ENCODE results near the gene D2HGDH.
"Not testable (repeated sequence)": the region's sequence is repeated elsewhere in the genome, so short reads cannot be mapped to it uniquely, and the experiment has no call there.

The D2HGDH gene

DNA sequence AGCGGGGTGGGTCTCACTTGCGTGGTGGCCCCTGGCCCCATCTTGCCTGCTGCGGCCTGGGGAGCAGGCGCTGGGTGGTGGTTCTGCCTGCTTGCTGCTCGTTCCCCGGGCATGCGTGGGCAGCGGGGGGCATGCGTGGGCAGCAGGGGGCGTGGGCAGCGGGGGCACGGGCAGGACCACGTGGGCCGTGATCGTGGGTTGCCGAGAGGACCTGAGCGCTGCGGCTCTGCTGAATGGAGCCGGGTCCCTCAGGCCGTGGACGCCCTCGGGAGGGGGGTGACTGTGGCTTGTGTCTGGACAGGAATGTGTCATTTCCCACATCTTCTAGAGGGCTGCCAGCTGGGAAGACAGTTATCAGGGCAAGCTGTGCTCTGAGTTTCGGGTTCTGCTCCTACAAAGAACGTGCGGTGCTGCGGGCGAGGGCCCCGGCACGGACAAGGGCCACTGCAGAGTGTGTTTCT, 33.9 kb downstream of the D2HGDH start:
- in situ Hi-C loops (cut with MboI; ENCODE audit: low sequenced_read_pairs): no loop called here

DNA sequence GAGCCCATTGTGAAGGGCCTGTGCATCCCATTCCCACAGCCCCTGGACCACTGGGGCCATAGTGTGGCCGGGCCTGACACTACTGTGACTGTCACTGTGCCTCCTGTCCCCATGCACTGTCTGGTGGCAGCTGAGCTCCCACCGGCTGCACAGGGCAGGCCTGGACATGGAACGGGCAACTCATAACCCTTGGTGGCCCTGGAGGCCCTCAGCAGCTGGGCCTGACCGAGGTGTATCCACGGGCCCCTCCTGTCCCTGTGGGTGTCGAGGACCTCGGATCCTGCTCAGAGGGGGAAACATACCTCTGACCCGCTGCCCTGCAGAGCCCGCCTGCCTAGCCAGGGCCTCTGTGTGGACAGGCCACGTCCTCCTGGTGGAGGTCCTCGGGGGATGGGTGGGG, 34.4 kb downstream of the D2HGDH start:
- in situ Hi-C loops (cut with MboI; ENCODE audit: low sequenced_read_pairs): no loop called here

DNA sequence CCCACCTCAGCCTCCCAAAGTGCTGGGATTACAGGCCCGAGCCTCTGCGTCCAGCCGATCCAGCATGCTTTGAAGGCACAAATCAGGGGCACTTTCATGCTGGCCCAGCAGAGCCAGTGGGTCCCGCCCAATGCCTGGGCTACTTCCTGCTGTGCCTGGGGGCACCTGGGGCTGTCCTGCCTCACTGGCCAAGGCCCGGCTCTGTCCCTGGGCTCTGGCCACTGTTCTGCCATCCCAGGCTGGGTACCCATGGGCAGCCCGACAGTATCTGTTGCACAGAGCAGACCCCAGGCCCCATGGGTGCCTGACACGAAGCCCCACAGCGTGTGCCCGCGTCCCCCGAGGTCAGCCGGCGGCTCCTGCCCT, 35.4 kb downstream of the D2HGDH start:
- in situ Hi-C loops (cut with MboI; ENCODE audit: low sequenced_read_pairs): no loop called here

DNA sequence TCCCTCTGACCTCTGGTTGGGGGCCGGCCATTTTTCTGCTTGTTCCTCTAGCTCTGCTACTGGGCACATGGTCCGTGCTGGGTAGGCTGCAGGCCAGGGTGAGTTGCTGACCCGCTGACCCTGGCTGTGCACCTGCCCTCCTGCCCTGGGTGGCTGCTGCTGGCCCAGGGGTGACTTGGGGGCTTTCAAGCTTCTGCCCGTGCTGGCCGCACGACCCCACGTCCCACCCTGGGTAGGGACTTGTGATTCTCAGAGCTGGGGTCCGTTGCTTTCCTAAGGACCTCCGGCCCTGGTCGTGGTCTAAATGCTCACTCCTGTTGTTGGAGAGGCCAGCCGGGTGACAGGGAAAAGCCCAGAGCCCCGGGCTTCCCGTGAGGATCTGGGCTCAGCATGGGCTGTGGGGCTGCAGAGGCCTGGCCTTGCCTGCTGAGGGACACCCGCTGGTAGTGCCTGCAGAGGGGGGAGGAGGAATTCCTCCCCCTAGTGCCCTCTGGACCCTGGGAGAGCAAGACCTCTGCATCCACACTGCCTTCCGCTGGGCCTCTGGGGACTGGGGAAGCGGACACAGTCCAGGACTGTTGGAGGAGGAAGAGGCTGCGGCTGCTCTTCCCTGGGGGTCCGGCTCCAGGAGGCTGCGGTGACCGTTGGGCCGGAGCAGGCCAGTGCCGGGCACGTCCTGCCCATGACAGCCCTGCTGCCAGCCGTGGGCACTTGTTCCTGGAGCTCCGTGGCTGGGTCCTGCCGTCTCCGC, 35.9 kb downstream of the D2HGDH start:
- in situ Hi-C loops (cut with MboI; ENCODE audit: low sequenced_read_pairs): no loop called here

DNA sequence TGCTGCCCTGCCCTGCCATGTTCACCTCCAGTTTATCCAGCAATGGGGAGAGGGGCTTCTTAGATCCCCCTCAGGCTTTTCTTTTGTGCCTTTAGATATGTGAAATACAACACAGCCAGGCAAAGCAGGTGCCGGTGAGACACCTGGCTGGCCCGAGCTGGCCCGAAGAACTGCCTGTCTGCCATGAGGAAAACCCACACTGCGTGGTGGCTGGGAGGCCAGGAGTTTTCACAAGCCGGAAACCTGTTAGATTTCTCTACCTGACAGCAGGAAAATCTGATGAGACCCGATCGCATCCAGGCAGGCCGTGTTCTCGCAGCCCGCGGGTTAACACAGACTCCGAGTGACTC, 36.5 kb downstream of the D2HGDH start:
- in situ Hi-C loops (cut with MboI; ENCODE audit: low sequenced_read_pairs): no loop called here

DNA sequence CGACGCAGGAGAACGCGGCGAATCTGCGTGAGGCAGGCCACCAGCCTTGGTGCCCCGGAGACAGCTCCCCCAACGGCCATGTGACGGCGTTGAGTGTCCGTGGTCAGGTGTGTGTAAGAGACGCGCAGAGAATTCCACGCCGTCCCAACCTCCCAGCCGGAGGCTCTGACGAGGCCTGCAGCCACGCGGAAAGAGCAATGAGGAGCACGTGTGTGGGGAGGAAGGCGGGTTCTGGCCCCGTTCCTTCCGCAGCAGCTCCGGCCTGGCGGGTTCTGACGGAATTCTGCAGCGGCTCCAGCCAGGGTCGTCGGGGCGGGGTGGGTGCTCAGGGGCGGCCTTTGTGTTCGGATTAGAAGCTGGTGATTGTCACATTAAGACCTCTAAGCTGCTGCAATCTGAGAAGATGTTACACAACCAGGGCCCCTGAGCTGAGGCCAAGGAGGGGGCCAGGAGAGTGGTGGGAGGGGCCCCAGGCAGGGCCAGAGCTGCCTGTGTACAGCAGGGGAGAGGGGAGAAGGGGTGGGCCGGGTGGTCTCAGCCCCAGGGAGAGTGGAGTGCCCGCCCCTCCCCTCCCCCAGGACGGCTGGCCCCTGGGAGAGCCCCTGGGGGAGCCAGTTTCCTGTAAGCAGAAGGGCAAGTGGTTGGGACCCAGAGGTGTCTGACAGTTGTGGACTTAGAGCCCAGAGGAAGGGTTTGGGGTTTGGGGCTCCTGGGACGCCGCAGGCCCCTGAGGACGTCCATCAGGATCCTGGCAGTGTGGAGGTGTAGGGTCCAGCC, 37.0 kb downstream of the D2HGDH start:
- in situ Hi-C loops (cut with MboI; ENCODE audit: low sequenced_read_pairs): no loop called here

DNA sequence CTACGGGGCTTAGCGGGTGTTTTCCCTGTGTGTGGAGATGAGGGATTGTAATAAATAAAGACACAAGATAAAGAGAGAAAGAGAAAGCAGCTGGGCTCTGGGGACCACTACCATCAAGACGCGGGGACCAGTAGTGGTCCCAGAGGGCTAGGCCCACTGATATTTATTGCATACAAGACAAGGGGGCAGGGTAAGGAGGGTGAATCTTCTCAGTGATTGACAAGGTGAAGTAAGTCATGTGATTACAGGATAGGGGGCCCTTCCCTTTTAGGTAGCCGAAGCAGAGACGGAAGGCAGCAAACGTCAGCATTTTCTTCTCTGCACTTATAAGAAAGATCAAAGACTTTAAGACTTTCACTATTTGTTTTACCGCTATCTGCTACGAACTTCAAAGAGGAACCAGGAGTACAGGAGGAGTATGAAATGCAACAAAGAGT, 37.7 kb downstream of the D2HGDH start:
- in situ Hi-C loops (cut with MboI; ENCODE audit: low sequenced_read_pairs): no loop called here

DNA sequence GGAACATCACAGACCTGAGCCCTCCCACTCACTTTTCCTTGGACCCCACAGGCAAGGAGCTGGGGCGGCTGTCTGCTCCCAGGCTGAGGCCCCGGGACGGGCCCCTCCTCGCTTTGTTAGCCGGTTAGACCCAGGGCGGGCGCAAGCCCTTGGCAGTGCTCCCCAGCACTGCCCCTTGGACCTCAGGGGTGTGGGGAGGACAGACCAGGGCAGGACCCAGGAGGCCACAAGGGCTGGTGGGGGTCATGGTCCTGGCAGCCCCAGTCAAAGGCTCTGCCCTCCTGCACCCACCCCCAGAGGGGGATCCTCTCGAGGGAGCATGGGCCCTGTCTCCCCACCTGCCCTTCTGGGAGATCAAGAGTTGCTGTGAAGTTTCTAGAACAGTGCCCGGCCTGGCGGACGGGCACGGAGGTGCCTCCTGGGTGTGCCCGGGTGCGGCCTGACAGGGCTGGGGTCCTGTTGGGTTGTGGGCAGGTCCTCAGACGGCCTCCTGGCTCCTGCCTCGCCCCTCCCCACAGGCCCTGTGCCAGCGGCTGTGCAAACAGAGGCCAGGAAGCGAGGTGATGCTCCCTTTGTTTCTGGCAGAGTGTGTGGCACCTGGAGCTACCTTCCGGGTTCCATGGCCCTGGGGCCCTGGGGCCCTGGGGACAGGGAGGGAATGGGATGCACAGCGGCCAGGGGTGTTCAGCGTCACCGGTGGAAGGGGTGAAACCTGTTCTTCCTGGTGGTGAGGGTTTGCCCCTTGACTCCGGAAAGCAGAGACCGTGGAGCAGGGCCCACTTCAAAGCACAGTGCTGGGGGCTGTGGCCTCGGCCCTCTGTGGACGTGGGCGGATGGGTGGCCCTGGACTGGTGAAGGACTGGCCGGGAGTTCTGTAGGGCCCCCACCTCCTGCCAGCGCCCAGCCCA, 39.3 kb downstream of the D2HGDH start:
- in situ Hi-C loops (cut with MboI; ENCODE audit: low sequenced_read_pairs): no loop called here

DNA sequence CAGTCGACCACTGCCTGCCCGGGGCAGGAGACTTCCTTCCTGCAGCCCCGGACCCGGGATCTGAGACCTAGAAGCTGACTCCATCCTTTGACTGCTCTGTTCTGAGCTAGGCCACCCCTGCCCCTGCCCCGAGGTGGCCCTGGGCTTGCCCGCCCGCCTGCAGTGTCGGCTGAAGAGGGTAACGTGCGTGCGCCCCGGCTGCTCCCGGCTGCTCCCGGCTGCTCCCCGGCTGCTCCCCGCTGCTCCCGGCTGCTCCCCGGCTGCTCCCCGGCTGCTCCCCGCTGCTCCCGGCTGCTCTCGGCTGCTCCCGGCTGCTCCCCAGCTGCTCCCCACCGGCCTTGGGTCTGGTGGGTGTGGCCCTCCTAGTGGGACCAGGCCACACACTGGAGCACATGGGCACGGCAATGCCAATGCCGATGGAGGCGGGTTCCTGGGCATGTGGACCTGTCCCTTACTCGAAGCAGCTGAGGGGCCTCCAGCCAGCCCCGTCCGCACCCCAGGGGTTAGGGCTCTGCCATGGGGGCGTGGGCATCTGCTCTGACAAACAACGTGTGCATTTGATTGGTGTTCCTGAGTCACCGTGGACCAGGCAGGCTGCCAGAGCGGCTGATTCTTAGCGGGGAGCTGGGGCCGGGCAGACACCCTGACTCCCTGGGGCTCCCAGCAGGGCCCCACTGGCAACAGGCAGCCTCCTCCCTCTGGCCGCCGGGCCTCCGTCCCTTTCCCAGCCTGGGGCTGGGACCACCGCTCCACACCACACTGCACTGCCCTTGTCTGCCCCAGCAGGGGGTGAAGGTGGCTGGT, 40.2 kb downstream of the D2HGDH start:
- in situ Hi-C loops (cut with MboI; ENCODE audit: low sequenced_read_pairs): no loop called here

DNA sequence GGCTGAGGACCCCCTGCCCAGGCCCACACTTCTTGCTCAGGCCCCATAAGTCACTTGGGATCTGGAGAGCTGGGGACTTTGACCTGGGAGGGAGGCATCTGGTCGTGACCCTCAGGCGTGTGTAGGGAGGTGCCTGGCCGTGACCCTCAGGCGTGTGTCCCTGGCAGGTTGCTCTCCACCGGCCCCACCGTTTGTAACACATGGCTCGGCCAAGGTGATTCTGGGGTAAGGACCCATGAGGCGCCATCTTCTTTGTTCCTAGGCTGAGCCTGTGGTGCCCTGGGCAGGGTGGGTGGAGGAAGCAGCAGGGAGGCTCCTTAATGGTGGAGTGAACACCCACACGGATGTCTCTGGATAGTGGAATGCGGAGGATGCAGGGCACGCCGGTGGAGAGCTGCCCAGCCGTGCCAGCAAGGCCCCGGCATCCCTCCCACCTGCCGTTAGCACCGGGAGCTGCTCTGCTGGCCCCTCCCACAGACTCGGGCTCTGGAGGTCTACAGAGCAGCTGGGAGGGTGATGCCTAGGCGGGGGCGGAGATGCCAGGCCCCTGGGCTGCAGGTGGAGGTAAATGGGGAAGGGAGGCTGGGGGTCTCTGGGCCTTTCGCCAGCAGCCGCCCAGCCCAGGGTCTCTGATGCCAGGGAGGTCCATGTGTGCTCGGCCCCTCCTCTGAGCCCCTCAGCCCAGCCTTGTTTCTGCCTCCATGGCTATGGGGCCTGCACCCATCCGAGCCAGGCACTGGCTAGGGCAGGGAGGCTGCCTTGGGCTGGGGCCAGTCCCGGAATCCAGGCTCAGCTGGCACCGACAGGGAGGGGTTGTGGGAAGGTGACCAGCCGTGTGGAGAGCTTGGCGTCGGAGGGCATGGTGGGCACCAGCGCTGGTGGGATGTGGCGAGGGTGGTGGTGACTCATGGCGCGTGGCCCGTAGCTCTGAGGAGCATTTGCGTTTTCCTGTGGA, 41.1 kb downstream of the D2HGDH start:
- in situ Hi-C loops (cut with MboI; ENCODE audit: low sequenced_read_pairs): no loop called here

DNA sequence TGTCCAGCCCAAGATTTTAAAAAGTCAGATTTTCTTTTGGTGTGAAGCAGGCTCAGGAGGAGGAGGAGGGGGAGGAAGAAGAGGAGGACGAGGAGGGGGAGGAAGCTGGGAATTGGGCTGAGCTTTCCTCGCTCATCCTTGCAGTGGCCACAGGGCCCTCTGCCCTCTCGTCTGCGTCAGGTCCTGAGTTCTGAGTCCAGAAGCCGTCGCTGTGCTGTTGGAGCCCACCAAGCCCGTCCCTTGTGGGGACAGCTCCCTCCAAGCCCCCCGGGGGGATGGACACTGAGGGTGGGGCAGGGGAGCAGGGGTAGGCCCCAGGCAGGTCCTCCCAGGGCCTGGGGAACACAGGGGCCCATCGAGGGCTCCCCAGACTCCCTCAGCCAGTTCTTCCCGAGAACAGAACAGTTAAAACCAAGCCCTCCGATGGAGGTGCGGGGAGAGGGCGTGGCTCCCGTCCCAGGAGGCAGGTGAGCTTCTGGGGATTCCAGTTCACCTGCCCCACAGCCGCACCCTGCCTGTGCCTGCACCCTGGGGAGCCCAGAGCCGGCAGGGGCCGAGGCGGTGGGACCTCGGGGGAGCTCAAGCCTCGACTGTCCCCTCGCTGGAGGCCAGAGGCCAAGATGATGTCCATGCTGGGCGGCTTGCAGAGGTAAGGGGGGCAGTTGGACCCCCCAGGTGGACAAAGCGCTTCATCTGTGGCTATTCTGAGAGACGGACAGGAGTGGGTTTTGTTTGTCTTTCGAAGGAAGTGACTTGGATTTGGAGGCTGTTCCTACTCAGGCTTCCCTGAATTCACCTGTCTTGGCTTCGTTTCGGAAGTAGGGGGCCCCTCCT, 42.1 kb downstream of the D2HGDH start, which contains the start of gene GAL3ST2:
Gene GAL3ST2, plus strand, starts transcription at position 487 of the 834 bp plus-strand sequence. Its CDS starts 134 bp downstream, at position 621.
- in situ Hi-C loops (cut with MboI; ENCODE audit: low sequenced_read_pairs): no loop called here

DNA sequence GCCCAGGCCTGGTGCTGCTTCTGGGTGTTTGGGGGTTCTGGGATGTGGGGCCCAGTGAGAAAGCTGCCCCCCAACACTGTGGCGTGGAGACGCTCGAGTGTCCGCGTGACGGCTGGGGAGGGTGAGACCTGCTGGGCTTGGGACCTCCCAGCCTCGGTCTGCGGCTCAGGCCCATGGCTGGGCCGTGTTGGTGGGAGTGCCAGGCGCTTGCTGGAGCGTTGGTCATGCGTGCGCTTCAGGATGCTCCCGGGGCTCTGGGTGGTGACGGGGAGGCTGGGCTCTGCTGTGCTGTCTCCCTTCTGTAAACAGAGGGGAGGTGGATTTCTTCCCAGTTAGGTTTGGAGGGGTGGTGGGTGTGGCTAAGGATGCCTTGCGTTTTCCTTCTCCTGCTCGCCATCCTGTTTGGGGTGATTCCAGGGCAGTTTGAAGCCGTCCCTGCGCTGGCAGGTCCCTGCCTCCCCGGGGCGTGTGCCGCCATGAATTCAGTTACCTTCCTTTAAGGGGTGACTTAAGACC, 42.8 kb downstream of the D2HGDH start:
- in situ Hi-C loops (cut with MboI; ENCODE audit: low sequenced_read_pairs): no loop called here

DNA sequence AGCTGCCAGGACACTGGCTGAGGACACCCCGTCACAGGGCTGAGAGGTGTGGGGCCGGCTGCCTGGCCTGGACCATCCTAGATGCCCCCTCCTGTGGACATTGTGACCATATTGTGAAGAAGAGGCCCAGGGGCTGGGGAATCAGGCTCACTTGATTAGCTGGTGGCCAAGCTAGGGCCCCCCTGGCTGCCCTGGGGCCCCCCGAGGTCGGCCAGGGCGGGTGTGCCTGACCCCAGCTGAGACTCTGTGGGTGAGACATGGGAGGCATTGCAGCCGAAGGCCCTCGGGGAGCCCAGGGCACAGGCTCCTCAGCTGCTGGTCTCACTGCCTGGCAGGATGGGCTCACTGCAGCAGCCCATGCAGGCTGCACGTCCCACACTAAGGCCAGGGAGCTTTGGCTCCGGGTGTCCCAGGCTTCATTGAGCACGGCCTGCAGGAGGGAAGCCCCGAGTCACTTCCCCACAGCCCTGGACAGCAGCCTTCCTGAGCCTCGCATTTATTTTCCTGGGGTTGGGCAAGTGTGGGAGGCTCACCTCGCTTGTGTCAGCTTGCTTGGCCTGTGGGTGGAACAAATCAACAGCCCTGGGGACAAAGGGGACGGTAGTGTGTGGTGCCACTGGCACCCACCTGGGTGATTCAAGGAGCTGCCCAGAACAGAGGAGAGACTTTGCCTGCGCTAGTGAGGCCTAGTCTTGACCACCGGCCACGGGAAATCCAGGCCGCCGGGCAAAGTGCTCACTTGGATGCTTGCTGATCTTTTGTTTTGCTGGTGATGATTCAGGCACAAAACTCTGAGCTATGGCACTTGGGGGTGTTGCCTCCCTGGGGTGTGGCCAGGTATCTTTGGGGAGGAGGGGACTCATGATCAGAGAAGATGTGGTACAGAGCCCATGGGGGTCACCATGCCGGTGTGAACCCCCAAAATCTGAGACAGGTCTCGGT, 43.5 kb downstream of the D2HGDH start:
- in situ Hi-C loops (cut with MboI; ENCODE audit: low sequenced_read_pairs): no loop called here

DNA sequence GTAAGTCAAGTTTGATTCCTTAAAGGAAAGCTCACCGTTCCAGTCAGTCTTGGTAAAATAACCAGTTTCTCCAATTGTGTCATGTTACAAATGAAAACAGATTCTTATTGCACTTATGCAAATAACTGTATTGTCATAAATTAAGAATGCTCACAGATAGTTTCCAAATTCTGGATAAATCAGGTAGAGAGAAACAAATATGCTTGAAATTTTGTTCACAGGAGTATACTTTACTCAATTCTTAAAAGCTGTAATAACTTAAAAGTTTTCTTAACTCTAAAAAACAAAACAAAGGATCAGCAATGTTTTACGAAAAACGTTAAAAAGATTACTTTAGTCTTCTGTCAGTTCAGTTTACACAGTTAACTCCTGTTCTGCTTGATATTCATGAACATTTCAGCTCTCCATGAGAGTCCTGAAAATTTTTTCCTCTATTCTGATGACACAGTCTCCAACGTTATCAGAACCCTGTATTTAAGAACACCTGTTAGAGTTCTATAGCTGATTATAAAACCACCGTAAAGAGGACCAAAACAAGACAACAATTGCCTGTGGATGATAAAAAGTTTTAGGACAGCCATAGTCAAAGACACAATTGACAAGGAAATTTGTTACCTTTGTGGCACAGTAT, 46.6 kb downstream of the D2HGDH start:
- in situ Hi-C loops (cut with MboI; ENCODE audit: low sequenced_read_pairs): no loop called here

DNA sequence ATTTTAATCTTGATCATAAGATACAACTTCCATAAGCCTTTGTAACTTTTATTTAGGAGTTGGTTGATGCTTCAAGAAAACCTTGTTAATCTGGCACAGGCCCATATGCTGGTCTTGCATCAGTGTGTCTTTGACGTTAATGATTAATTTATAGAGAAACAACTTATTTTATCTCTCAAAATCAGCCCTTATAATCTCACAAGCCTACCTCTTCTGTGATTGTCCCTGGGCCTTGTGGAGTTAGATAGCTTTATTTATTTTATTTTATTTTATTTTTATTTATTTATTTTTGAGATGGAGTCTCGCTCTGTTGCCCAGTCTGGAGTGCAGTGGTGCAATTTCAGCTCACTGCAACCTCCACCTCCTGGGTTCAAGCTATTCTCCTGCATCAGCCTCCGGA, 47.6 kb downstream of the D2HGDH start:
- in situ Hi-C loops (cut with MboI; ENCODE audit: low sequenced_read_pairs): not testable (repeated sequence)

DNA sequence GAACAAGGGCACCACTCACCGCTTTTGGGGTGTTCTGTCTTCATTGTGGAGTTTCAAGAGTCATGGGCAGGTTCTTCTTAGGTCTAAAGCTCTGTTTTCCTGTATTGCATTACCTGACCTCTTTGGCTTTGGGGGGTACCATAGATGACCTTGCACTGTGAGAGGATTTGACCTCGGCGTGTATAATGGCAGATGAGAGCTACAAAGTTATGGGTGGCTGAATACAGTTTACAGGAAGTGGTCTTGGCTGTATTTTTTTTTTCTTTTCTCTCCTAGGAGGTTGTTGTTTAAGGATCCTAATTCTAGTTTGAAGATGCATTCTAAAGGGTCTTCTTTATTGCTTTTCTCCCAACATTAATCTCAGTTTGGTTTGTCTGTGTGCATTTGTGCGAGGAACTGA, 53.7 kb downstream of the D2HGDH start:
- in situ Hi-C loops (cut with MboI; ENCODE audit: low sequenced_read_pairs): no loop called here

DNA sequence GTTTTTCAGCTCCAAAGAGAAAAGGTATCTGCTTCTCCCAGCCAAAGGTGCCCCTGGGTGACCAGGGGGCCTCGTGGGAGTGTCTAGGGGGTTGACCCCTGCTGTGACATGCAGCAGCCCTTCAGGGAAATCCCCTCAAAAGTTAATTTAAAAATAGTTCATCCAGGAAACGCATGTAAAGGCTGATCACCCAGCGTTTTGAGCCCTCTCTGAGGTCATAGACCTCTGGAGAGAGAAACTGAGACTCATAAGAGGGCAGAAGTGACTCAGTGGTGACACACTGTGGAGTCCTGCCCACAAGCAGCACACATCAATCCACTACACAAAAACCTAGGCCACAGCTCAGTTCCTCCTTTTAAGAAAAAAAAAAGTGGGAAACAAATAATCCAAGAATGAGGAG, 54.1 kb downstream of the D2HGDH start:
- in situ Hi-C loops (cut with MboI; ENCODE audit: low sequenced_read_pairs): no loop called here
